GM12872 (cell line): Measurements from ENCODE around the gene DENND2D.

Source experiments
- TF ChIP-seq, protein P1 (sequence below): IDR thresholded peaks from 3 replicates; pipeline ENCODE4 v1.5.1; 2011; ENCODE audit warnings: low read depth, mild to moderate bottlenecking, low read length, moderate library complexity; ENCODE audit not compliant: insufficient read depth

Gene DENND2D

DNA sequence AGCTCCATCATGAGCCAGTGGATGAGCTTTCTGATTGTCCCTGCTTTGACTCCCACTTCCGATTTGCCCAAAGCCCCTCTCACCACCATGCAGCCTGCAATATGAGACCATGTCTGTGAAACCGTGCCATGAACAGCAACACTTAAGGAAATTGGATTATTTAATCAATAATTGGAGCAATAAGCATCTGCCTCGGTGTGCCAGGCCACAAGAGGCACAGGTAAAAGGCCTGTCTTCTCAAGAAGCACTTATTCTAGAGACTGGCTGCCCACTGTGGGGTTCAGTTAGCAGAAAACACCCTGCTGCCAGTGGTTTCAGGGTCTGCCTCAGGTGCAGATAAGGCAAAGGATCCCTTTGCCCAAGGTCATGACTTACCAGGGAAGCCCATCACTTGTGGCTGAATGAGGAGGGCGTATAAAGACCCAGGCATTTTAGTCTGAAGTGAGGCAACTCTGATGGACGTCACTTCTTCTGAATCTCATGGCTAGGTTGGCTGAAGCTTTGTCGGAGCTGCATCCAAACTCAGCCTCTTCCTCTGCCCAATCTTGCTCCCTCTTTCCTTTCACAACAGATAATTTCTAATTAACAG lies 19.9 kb upstream of the DENND2D start:
- TF ChIP-seq, protein P1, sequence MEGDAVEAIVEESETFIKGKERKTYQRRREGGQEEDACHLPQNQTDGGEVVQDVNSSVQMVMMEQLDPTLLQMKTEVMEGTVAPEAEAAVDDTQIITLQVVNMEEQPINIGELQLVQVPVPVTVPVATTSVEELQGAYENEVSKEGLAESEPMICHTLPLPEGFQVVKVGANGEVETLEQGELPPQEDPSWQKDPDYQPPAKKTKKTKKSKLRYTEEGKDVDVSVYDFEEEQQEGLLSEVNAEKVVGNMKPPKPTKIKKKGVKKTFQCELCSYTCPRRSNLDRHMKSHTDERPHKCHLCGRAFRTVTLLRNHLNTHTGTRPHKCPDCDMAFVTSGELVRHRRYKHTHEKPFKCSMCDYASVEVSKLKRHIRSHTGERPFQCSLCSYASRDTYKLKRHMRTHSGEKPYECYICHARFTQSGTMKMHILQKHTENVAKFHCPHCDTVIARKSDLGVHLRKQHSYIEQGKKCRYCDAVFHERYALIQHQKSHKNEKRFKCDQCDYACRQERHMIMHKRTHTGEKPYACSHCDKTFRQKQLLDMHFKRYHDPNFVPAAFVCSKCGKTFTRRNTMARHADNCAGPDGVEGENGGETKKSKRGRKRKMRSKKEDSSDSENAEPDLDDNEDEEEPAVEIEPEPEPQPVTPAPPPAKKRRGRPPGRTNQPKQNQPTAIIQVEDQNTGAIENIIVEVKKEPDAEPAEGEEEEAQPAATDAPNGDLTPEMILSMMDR: no peak

DNA sequence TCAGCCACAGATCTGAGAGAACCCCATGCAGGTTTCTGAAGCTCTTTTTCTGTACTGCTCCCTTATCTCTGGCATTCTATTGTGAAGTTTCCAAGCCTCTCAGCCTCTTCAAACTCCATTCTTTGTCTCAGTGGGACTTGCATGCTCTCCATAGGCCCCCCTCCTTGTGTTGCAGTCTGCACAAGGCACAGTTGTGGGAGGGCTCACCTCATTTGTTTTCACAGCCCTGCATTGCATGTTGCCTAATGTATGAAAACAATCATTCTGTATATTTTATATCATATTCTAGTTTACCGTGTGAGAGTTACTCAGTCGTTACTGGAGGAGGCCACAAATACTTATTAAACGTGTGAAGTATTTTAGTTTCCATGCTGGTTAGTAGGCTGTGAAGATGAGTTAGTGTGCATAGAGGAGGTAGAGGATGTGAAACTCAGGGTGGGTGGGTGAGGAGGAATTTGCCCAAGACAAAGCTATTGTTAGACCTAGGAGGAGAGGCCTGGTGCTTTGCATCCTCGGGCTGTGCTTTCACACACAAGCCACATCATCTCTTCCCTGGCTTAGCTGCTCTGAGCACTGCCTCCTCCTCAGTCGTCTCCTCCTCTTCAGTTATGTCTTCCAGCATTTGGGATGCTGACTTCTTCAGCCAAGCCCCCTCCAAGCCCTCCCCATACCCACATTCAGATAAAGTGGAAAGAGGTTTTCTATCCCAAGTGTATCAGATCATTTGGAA lies 19.3 kb upstream of the DENND2D start:
- TF ChIP-seq, protein P1: no peak

DNA sequence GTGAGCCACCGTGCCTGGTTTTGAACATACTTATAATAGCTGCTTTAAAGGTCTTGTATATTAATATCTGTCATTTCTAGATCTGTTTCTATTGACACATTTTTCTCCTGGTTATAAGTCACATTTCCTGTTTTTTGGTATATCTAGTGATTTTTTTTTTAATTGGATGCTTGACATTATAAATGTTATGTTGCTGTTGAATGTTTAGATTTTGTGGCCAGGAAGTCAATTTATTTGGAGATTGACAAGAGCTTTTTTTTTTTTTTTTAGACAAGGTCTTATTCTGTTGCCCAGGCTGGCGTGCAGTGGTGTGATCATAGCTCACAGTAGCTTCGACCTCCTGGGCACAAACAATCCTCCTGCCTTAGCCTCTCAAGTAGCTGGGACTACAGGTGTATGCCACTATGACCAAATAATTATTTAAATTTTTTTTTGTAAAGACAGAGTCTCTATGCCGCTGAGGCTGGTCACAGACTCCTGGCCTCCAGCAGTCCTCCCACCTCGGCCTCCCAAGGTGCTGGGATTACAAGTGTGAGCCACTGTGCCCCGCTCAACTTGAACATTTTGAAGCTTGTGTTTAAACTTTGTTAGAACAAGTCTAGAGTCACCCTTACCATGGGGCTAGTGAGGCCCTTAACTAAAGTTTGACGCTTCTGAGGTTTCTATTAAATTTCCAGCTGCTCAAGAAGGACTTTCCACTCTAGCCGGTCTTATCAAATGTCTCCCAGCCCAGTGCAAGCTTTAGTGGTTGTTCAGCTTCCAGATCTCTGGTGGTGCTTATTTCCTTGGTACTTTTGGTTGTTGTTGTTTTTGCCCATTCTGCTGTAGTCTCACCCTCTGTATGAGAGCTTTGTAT lies 18.5 kb upstream of the DENND2D start:
- TF ChIP-seq, protein P1: no peak

DNA sequence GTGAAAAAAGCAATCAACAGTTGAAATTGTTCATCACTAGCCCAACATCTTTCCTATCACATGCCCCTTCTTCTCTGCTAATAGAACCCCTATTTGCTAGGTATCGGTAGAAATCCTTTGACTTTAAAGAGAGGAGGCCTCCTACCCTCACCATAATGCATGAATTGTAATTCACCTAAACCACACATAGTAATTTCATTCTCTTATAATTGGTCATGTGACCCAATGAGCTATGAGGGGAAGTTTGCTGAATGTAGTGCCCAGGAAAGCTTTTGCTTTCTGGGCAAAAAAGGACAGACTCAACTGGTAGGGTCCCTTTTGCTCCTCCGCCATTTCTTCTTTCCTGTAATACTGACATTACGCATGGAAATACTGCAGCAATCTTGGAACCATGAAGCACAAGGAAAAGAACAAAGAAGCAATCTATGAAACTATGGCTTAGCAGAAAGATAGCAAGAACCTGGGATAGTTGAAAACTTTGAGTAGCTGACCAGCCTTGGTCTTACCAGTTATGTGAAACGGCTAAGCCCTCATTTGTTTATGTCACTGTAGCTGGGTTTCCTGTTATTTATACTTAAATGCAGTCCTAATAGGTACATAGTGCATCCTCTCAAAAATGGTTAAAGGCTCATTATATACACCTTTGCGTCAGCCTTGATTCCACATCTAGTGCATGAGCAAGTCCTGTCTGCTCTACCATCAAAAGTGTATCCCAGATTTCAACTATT lies 16.9 kb upstream of the DENND2D start:
- TF ChIP-seq, protein P1: no peak

DNA sequence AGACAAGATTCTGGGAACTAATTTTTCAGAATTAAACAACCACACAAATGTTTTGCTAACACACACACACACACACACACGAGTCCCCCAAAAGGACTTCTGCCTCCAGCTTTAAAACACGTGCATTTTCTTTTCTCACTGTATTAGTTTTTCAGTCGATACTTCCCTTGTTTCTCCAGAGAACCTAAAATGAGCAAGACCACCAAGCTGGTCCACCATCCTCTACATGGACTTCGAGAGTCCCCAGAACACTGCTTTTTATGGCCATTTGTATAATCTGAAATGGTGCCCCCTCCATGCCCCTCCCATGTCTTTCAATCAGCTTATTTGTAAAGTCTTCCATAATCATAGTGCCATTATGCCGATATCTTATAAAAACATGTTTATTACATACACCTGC lies 16.3 kb upstream of the DENND2D start:
- TF ChIP-seq, protein P1: no peak

DNA sequence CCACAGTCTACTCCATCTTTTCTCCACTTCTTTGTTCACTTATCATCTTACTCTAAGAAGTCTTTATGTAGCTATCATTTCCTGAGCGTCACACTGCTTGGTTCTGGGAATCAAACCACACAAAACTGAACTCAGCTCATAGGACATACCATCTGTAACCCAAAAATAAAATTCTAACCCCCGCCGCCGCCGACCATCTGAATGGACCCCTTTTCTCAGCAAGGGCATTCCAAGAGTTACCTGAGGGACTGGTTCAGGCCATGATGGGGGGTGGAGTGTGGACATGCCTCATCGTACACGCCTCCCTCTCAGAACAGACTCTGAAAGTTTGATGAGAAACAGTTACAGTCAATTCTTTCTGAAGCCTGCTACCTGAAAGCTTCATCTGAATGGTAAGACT lies 14.4 kb upstream of the DENND2D start:
- TF ChIP-seq, protein P1: no peak

DNA sequence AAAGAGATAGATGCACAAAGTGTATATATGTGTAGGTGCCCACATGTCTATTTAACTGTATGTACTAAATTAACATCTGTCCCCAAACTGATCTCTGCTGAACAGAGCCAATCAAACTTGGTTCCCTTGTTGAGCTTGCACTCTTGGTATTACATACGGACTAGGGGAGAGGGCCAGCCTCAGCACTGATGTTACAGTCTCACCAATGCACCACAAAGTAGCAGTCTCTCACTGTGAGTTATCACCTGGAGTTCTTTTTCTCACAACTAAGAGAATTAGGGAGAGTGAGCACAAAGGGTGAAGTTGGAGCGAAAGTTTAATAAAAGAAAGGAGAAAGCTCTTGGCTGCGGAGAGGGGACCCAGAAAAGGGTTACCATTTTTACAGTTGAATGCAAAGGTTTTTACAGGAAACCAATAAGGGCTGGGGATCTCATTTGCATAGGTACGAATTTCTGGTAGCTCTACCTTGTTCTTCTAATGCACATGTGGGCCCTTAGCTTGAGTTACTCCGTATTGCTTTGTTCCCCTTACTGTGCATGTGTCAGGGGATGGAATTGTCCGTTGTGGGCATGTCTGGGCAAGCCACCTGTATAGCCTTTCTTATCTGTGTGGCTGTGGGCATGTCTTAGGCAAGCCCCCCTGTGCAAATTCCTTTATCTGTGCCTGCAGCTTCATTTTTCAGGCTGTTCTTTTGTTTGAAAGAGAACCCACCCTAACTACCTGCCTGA lies 13.8 kb upstream of the DENND2D start:
- TF ChIP-seq, protein P1: no peak
